Myocyte (in vitro differentiated cells): ENCODE measurements around the gene EP400. TPM values are rescaled to one million over a fixed set of nuclear protein-coding genes. Genes with fewer than 3 reads are reported as not detected.
A peak's percentile ranks its signal among the peaks of the same experiment; 100 is the strongest.
"Not testable (repeated sequence)": the region's sequence is repeated elsewhere in the genome, so short reads cannot be mapped to it uniquely, and the experiment has no call there.

Experiments
- DNase-seq: peaks from one replicate; pipeline ENCODE4 v3.0.0-alpha.2; 2012; ENCODE audit warnings: low read depth
- total RNA-seq: library from RNA; depleted of rRNA; stranded (reverse); fragments of >200 nt; gene quantifications from 2 replicates; pipeline ENCODE4 v1.2.3, GENCODE V29; 2014

Gene EP400
- total RNA-seq, 1 donor from 2014 or later = 9.4 TPM

DNA sequence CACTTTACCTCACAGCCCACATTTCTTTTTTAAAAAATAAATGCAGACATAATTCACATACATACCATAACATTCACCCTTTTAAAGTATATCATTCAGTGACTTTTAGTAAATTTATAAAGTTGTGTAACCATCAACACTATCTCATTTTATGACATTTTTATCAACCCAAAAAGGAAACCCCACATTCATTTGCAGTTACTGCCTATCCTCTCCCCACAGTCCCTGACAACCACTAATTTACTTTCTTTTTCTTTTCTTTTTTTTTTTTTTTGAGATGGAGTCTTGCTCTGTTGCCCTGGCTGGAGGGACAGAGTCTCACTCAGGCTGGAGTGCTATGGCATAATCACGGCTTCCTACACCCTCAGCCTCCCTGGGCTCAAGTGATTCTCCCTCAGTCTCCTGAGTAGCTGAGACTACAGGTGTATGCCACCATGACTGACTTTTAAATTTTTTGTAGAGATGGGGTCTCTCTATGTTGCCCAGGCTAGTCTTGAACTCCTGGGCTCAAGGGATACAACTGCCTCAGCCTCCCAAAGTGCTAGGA, 1.5 kb upstream of the EP400 start:
- DNase-seq = no peak

DNA sequence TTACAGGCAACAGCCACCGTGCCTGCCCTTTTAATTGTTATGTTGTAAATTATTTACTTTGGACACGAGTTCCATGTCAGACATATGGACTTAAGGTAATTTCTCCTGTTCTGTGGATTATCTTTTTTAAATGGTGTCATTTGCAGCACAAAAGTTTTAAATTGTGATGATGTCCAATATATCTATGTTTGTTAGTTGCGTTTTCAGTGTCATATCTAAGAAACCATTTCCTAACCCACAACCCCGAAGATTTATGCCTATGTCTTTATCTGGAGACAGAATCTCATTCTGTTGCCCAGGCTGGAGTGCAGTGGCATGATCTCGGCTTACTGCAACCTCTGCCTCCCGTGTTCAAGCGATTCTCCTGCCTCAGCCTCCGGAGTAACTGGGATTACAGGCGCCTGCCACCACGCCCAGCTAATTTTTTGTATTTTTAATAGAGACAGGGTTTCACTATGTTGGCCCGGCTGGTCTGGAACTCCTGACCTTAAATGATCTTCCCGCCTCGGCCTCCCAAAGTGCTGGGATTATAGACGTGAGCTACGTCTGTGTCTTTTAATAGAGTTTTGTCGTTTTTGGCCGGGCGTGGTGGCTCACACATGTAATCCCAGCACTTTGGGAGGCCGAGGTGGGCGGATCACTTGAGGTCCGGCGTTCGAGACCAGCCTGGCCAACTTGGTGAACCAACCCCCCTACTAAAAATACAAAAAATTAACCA, 870 bp upstream of the EP400 start:
- DNase-seq = not testable (repeated sequence)

DNA sequence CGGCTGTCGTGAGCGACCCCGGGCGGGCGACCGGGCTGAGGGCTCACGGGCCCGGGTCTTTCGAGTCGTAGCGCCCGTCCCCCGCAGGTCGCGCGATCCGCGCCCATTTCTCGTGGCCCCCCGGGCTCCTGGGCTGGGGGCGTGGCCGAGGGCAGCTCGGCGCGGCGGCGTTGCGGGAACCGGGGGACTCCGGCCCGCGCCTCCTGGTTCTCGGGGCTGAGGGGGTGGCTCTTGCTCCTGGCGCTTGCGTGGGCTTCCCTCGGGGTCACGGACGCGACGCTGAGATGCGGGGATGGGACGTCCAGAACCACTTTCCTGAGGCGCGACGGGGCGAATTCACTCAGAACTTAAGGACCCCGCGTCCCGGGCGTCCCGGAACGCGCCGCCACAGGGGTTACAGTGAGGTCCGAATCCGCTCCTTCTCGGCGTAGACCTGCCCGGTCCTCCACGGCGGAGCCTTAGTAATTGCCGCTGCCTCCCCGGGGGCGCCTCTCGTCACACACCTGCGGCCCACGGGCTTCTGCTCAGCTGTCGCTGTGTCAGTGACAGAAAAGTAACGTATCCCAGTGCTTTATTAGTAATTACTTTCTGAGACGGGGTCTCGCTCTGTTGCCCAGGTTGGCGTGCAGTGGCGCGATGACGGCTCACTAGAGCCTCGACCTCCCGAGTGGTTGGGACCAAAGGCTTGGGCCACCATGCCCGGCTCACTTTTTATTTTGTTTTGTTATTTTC, 606 bp downstream of the EP400 start:
- DNase-seq = peak; percentile 22

- DNase-seq = not testable (repeated sequence)
These were observed 4.1 kb downstream of the EP400 start for GRCh38 chr12:131953810-131954209.

GRCh38 chr12:131954460-131954859, 4.7 kb downstream of the EP400 start:
- DNase-seq = not testable (repeated sequence)

GRCh38 chr12:131959116-131959515, 9.4 kb downstream of the EP400 start:
- DNase-seq = peak; percentile 35

GRCh38 chr12:131959641-131960589, 10.2 kb downstream of the EP400 start:
- peak; percentile 23 for DNase-seq

DNA sequence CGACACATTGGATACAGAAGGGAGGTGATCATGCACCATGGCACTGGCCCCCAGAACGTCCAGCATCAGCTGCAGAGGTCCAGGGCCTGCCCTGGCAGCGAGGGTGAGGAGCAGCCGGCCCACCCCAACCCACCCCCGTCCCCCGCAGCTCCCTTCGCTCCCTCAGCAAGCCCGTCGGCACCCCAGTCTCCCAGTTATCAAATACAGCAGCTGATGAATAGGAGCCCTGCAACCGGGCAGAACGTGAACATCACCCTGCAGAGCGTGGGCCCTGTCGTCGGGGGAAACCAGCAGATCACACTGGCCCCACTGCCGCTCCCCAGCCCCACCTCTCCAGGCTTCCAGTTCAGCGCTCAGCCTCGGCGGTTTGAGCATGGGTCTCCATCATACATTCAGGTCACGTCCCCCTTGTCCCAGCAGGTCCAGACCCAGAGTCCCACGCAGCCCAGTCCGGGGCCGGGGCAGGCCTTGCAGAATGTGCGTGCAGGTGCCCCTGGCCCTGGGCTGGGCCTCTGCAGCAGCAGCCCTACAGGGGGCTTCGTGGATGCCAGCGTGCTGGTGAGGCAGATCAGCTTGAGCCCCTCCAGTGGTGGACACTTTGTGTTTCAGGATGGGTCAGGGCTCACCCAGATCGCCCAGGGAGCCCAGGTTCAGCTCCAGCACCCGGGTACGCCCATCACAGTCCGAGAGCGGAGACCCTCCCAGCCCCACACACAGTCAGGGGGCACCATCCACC, 11.0 kb downstream of the EP400 start:
- not testable (repeated sequence) for DNase-seq

DNA sequence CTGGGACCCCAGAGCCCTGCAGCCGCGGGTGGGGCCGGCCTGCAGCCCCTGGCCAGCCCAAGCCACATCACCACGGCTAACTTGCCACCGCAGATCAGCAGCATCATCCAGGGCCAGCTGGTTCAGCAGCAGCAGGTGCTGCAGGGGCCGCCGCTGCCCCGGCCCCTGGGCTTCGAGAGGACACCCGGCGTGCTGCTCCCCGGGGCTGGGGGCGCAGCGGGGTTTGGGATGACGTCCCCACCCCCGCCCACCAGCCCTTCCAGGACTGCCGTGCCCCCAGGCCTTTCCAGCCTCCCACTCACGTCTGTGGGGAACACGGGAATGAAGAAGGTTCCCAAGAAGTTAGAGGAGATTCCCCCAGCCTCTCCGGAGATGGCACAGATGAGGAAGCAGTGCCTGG, 11.6 kb downstream of the EP400 start:
- DNase-seq = not testable (repeated sequence)

GRCh38 chr12:131962069-131962468, 12.3 kb downstream of the EP400 start:
- peak; percentile 54 for DNase-seq

GRCh38 chr12:131963381-131963780, 13.6 kb downstream of the EP400 start:
- no peak for DNase-seq

- no peak for DNase-seq
These were observed 15.3 kb downstream of the EP400 start for GRCh38 chr12:131965073-131965472.

GRCh38 chr12:131971226-131971625, 21.5 kb downstream of the EP400 start:
- no peak for DNase-seq

DNA sequence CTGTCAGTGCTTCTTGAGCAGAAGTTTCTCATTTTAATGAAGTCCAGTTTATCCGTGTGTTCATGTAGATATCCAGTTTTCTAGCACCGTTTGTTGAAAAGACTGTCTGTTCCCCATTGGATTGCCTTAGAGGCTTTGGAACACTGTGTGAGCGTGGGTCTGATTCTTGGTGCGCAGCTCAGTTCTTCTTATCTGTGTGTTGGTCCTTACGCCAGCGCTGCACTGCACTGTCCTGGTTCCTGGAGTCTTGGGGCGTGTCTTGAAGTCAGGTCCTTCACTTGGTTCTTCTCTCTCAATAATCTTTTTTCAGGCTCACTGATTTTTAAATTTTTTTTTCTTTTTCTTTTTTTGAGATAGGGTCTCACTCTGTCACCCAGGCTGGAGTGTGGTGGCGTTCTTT, 25.5 kb downstream of the EP400 start:
- DNase-seq = no peak

DNA sequence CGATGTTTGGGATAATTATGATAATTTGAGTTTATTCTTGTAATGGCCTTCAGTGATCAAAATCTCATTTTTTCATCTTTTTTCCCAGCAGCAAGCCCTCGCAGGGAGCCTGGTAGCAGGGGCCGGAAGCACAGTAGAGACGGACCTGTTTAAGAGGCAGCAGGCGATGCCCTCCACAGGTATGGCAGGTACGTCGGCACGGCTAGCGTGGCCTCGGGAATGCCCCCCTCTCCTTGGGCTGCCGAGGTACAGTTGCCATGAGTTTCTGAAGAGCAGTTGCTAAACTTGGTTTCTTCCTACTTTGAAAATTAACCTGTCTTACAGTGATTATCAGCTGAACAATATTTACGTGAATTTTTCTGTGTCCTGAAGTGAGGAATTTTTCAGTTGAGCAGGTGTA, 29.9 kb downstream of the EP400 start:
- no peak for DNase-seq

DNA sequence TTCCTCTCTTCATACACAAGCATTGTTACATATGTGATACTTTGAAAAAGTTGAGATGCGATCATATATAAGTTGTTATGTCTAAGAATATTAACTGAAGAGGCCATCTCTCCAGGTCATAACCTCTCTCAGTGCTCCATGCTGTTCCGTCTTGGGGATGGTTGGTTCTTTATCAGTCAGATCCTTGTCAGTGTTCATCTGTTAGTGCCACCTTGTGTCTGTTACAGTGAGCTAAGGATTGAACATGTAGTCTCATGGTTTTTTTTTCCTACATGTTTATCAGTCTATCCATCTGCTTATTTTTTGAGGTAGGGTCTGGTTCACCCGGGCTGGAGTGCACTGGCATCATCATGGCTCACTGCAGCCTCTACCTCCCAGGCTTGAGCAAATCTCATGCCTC, 30.5 kb downstream of the EP400 start:
- DNase-seq = no peak

- no peak for DNase-seq
These were observed 31.6 kb downstream of the EP400 start for GRCh38 chr12:131981388-131981787.

DNA sequence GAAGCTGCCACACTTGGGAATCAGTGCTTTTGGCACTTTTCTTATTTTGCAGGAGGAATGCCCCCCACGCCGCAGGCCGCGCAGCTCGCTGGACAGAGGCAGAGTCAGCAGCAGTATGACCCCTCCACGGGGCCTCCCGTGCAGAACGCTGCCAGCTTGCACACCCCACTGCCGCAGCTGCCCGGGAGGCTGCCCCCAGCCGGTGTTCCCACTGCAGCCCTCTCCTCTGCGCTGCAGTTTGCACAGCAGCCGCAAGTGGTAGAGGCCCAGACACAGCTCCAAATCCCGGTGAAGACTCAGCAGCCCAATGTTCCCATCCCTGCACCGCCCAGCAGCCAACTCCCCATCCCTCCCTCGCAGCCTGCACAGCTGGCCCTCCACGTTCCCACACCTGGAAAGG, 32.3 kb downstream of the EP400 start:
- DNase-seq = no peak

DNA sequence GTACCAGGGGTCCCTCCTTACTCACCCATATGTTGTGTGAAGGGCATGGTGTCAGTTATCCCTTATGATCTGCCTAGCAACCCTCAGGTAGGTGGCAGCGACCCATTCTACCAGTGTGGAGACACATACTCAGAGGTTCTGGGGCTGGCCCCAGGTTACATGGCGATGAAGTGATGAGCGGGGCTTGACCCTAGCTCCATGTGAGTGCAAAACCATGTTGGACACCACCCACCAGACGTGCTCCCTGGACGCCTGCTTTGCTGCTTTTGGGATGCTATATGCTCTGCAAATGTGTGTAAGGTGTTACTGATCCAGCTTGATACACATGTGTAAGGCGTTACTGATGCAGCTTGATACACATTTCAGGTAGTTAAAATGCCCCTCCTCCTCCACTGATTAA, 33.3 kb downstream of the EP400 start:
- no peak for DNase-seq

GRCh38 chr12:131983554-131983953, 33.8 kb downstream of the EP400 start:
- DNase-seq = no peak

DNA sequence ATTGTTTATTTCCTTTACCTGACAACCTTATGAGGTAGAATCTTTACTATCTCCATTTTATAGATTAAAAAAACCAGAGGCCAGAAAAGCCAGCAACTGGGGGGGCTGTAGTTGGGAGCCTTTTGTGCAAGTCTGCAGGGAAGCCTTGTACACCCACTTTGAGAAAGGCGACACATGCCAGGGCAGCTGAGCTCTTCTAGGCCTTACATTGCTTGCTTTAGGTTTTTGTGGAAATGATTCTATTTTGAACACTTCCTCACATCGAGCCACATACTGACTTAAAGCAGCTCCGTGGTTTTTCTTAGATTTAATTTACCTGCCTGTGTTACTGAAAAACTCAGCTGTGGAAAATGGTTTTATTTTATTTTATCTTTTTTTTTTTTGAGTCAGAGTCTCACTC, 34.6 kb downstream of the EP400 start:
- DNase-seq = no peak
